Upper lobe of left lung (tissue), 4 donors: Measurements from ENCODE around the gene FOXN3.

ENCODE experiments used
- POLR2A ChIP-seq, 4 donors: fragments of 450-650 bp; IDR thresholded peaks; one replicate each; pipeline ENCODE4 v1.5.1; 2016 to 2017; ENCODE audit warnings: antibody characterized with exemption in 4 of 4, mild to moderate bottlenecking in 2 of 4
- POLR2AphosphoS5 ChIP-seq, 2 donors: sonication (generic); formaldehyde crosslinking; IDR thresholded peaks; one replicate each; pipeline ENCODE4 v1.5.1; 2017; ENCODE audit warnings: antibody characterized with exemption in 2 of 2
- TF ChIP-seq, protein P1 (sequence below), 6 experiments: fragments of 450-650 bp in 4 of 6; fragments of 200-600 bp in 2 of 6; sonication (generic) in 2 of 6; IDR thresholded peaks; one replicate each; pipeline ENCODE4 v1.5.1; 2016 to 2019; ENCODE audit warnings: antibody characterized with exemption in 6 of 6

DNA sequence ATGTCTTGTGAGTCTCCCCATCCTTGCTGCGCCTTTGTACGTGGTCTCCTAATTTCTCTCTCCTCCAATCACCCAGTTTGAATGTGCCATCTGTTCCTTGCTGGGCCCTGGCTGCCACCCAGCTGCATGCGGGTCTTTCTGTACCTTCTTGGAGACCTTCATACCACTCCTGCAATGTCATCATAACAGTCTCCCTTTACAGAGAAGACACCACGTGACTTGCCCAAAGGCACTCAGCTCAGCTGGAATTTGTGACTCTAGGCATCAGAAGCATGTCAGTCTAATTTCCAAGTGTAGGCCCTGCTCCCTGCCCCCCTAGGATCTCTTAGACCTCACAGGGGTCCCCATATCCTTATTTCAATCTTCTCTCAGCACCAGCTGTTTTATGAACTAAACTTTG is 308.4 kb downstream of the FOXN3 start:
- no peak for TF ChIP-seq POLR2AphosphoS5 (IDR thresholded peaks at IDR 0.05)
- TF ChIP-seq, protein P1, sequence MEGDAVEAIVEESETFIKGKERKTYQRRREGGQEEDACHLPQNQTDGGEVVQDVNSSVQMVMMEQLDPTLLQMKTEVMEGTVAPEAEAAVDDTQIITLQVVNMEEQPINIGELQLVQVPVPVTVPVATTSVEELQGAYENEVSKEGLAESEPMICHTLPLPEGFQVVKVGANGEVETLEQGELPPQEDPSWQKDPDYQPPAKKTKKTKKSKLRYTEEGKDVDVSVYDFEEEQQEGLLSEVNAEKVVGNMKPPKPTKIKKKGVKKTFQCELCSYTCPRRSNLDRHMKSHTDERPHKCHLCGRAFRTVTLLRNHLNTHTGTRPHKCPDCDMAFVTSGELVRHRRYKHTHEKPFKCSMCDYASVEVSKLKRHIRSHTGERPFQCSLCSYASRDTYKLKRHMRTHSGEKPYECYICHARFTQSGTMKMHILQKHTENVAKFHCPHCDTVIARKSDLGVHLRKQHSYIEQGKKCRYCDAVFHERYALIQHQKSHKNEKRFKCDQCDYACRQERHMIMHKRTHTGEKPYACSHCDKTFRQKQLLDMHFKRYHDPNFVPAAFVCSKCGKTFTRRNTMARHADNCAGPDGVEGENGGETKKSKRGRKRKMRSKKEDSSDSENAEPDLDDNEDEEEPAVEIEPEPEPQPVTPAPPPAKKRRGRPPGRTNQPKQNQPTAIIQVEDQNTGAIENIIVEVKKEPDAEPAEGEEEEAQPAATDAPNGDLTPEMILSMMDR (IDR thresholded peaks at IDR 0.05), result no peak
- TF ChIP-seq POLR2A (IDR thresholded peaks at IDR 0.05), result no peak
